GM15510 (cell line): ENCODE results near the gene FIBIN.

Experiments used
- POLR2A ChIP-seq: IDR thresholded peaks from 3 replicates; pipeline ENCODE4 v1.6.1; 2011; ENCODE audit warnings: borderline replicate concordance; ENCODE audit not compliant: insufficient read length; ENCODE audit errors: extremely low read depth

The FIBIN gene

GRCh38 chr11:26993965-26994457, at the start of gene FIBIN:
Gene FIBIN (plus strand): TSS chr11:26994112. CDS start chr11:26994527, 415 bp downstream.
- no peak for TF ChIP-seq POLR2A

GRCh38 chr11:26944866-26945664, 48.8 kb upstream of the FIBIN start:
- TF ChIP-seq POLR2A: no peak

GRCh38 chr11:26946257-26946716, 47.6 kb upstream of the FIBIN start:
- TF ChIP-seq POLR2A: no peak

GRCh38 chr11:26947379-26947844, 46.5 kb upstream of the FIBIN start:
- TF ChIP-seq POLR2A: no peak

GRCh38 chr11:26947904-26948639, 45.8 kb upstream of the FIBIN start:
- no peak for TF ChIP-seq POLR2A

- no peak for TF ChIP-seq POLR2A
Observed at GRCh38 chr11:26948881-26949280, 45.0 kb upstream of the FIBIN start.

GRCh38 chr11:26949846-26950245, 44.1 kb upstream of the FIBIN start:
- no peak for TF ChIP-seq POLR2A

GRCh38 chr11:26950260-26950719, 43.6 kb upstream of the FIBIN start:
- TF ChIP-seq POLR2A: no peak

GRCh38 chr11:26951809-26952515, 42.0 kb upstream of the FIBIN start:
- TF ChIP-seq POLR2A: no peak

- no peak for TF ChIP-seq POLR2A
Observed at GRCh38 chr11:26953770-26954392, 40.0 kb upstream of the FIBIN start.

GRCh38 chr11:26958005-26958701, 35.8 kb upstream of the FIBIN start:
- no peak for TF ChIP-seq POLR2A

GRCh38 chr11:26958702-26959049, 35.2 kb upstream of the FIBIN start:
- no peak for TF ChIP-seq POLR2A

GRCh38 chr11:26960281-26960680, 33.6 kb upstream of the FIBIN start:
- no peak for TF ChIP-seq POLR2A

GRCh38 chr11:26963764-26964163, 30.1 kb upstream of the FIBIN start:
- no peak for TF ChIP-seq POLR2A
